Spleen (tissue), 11 donors: ENCODE data around the gene ITGB4. TPM values are rescaled to one million over a fixed set of nuclear protein-coding genes. Genes with fewer than 3 reads are reported as not detected.

ENCODE experiments used
- DNase-seq: peaks from one replicate; pipeline ENCODE4 v3.0.0-alpha.2; 2020
- H3K27ac ChIP-seq, 8 donors: fragments of 200-600 bp; sonication (generic) in 7 of 8; 1 replicate in 4 of 8; 2 replicates in 4 of 8; pipeline versions ENCODE4 v1.5.0 to v1.8.0; 2016 to 2021; ENCODE audit warnings: inconsistent platforms in 4 of 8, mild to moderate bottlenecking in 4 of 8, moderate library complexity in 1 of 8
- H3K27me3 ChIP-seq, 7 donors: fragments of 200-600 bp; sonication (generic) in 6 of 7; replicated peaks in 1 of 7; 1 replicate in 4 of 7; 2 replicates in 3 of 7; pipeline versions ENCODE4 v1.5.0 to v1.8.0; 2016 to 2021; ENCODE audit warnings: inconsistent platforms in 3 of 7, mild to moderate bottlenecking in 1 of 7
- H3K36me3 ChIP-seq, 6 donors: fragments of 200-600 bp; sonication (generic) in 5 of 6; 1 replicate in 4 of 6; 2 replicates in 2 of 6; pipeline versions ENCODE4 v1.5.0 to v1.8.0; 2016 to 2021; ENCODE audit warnings: inconsistent platforms in 2 of 6
- H3K4me1 ChIP-seq, 6 donors: fragments of 200-600 bp; sonication (generic) in 5 of 6; 1 replicate in 3 of 6; 2 replicates in 3 of 6; pipeline versions ENCODE4 v1.5.0 to v1.8.0; 2016 to 2021; ENCODE audit warnings: inconsistent platforms in 3 of 6
- H3K4me3 ChIP-seq, 8 donors: fragments of 200-600 bp; sonication (generic) in 7 of 8; 1 replicate in 4 of 8; 2 replicates in 4 of 8; pipeline versions ENCODE4 v1.5.0 to v1.8.0; 2016 to 2021; ENCODE audit warnings: inconsistent platforms in 4 of 8, mild to moderate bottlenecking in 4 of 8, moderate library complexity in 2 of 8
- H3K9me3 ChIP-seq, 8 donors: fragments of 200-600 bp; sonication (generic) in 7 of 8; 1 replicate in 4 of 8; 2 replicates in 4 of 8; pipeline versions ENCODE4 v1.5.0 to v1.8.0; 2016 to 2021; ENCODE audit warnings: inconsistent platforms in 4 of 8
- CTCF ChIP-seq, 11 experiments: fragments of 200-600 bp in 7 of 11; fragments of 450-650 bp in 4 of 11; sonication (generic) in 4 of 11; IDR thresholded peaks in 8 of 11; conservative IDR thresholded peaks in 3 of 11; 1 replicate in 7 of 11; 2 replicates in 4 of 11; pipeline versions ENCODE4 v1.4.0 to v1.8.0; 2016 to 2021; ENCODE audit warnings: antibody characterized with exemption in 11 of 11, inconsistent platforms in 4 of 11, mild to moderate bottlenecking in 1 of 11
- POLR2A ChIP-seq, 3 donors: fragments of 450-650 bp; IDR thresholded peaks; one replicate each; pipeline ENCODE4 v1.5.1; 2017; ENCODE audit warnings: antibody characterized with exemption in 3 of 3, mild to moderate bottlenecking in 1 of 3
- POLR2AphosphoS5 ChIP-seq, 3 donors: sonication (generic); formaldehyde crosslinking; IDR thresholded peaks; one replicate each; pipeline ENCODE4 v1.5.1; 2017; ENCODE audit warnings: antibody characterized with exemption in 3 of 3
- WGBS, 5 donors: extraction: QIAGEN DNeasy Blood & Tissue Kit in 3 of 5; methylation state at CpG; one replicate each; pipeline versions ENCODE4 v1.1.5 to v1.1.7; 2013 to 2018; 5-methylcytosine and 5-hydroxymethylcytosine counted together
- intact Hi-C: fragments of 100-400 bp; cut with DNase I; formaldehyde crosslinking; loops from one replicate; pipeline ENCODE4 v1.15.0; 2023; ENCODE audit warnings: low total_unique reads
- polyA plus RNA-seq, 3 donors: library from polyadenylated mRNA; stranded (reverse); fragments of 200-250 nt; gene quantifications; one replicate each; pipeline ENCODE4 v1.2.1, GENCODE V29; 2013
- total RNA-seq, 7 donors: library from RNA; depleted of rRNA in 3 of 7; stranded (reverse); fragments of >200 nt in 3 of 7; fragmentation: NEBNext Ultra II Directional in 4 of 7; extraction: Animal tissue kit (Norgen Biotek cat#: 25700) in 4 of 7; gene quantifications; one replicate each; pipeline versions ENCODE4 v1.1.0 to v1.2.1, GENCODE V29; 2016 to 2021
- donor health status: healthy with polysubstance abuse.
- donor health status: DM: no; HTN: no; CAD: no; lungs with moderate emphysema.
- donor health status: DM: no; HTN: no; CAD: no.
- donor health status: Bipolar disorder and iron deficiency.
- donor health status: healthy.
- donor health status: DM: no; HTN: no; CAD: no.
- donor health status: DM: yes; HTN: yes; CAD: no.

Gene ITGB4
- total and polyA plus RNA-seq, 10 donors: 16.6 to 205 (median 82.6) TPM

- intact Hi-C loops: no loop called here
- H3K36me3 ChIP-seq: peaks cover 0 to 63% (median 21%) of the 10 kb centered on the region in 6 donors
- H3K4me1 ChIP-seq: peaks cover 39 to 97% (median 81%) of the 10 kb centered on the region in 6 donors
- H3K4me3 ChIP-seq: peak overlapping the region in 1 of 8 donors; percentile 20
- H3K27ac ChIP-seq: peak overlapping the region; percentile 57 to 85 (median 80)
- no peaks in the 10 kb centered on the region for H3K9me3 ChIP-seq
- DNase-seq: peak; percentile 63
- no peaks in the 10 kb centered on the region for H3K27me3 ChIP-seq
- TF ChIP-seq POLR2A (IDR thresholded peaks at IDR 0.05) (no peak), CTCF (IDR thresholded peaks at IDR 0.05 in 8 of 11, conservative IDR thresholded peaks at IDR 0.05 in 3 of 11) (no peak), POLR2AphosphoS5 (IDR thresholded peaks at IDR 0.05) (peak in 1 of 3 donors; percentile 53)
- 21 to 44% (median 29%) methylated on average over 6 of the region's 6 CpGs for WGBS, 5 donors
Observed at GRCh38 chr17:75689441-75689873, 31.8 kb upstream of the ITGB4 start.

- 57 to 79% (median 66%) methylated on average over 5 of the region's 5 CpGs for WGBS, 5 donors
- peak; percentile 32 for DNase-seq
- peaks cover 38 to 90% (median 65%) of the 10 kb centered on the region in 6 donors for H3K4me1 ChIP-seq
- H3K9me3 ChIP-seq: no peaks in the 10 kb centered on the region
- TF ChIP-seq POLR2A (IDR thresholded peaks at IDR 0.05) (no peak), POLR2AphosphoS5 (IDR thresholded peaks at IDR 0.05) (no peak), CTCF (IDR thresholded peaks at IDR 0.05 in 8 of 11, conservative IDR thresholded peaks at IDR 0.05 in 3 of 11) (no peak)
- peak overlapping the region in 3 of 8 donors; percentile 82 to 85 (median 84) for H3K27ac ChIP-seq
- no peaks in the 10 kb centered on the region for H3K27me3 ChIP-seq
- intact Hi-C loops: no loop called here
- no peak overlapping the region for H3K4me3 ChIP-seq
- peaks cover 0 to 69% (median 37%) of the 10 kb centered on the region in 6 donors for H3K36me3 ChIP-seq
Observed at GRCh38 chr17:75691371-75691791, 29.9 kb upstream of the ITGB4 start.

DNA sequence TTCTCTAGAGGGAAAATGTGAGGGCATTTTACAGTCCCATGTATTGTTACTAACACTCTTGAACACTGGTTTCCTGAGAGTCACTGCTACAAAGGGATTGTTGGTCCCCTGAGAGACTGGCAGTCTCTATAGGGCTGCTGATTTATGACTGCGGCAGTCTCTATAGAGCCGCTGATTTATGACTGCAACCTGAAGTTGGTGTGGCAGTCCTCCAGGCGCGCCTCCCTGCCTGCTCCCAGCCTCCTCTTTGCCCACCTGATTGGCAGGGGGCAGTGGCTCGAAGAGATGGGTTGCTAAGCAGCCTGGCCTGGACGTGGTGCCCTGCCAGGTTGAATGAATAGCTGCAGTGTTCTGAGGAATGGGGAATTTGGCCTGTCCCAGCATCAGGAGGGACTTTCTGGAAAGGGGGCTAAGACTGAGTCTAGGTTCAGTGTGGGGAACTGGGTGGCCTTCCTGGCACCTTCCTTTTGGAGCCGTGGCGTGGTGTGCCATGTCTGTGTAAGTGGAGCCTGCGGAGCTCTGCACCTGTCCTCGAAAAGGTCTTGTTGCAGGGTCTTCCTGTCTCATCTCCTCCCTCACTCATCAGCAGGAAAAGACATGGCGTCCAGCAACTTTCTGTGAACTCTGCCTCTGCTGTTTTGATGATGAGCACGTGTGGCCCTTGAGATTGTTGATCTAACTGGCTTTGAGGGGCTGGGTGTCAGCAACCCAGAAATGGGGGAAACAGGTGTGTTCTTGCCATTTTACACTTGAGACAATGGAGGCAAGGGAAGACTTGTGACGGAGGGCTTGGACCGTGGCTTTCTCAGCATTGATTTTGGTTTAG lies 29.2 kb upstream of the ITGB4 start:
- H3K27ac ChIP-seq: peak overlapping the region in 4 of 8 donors; percentile 48 to 85 (median 83)
- peaks cover 31 to 88% (median 62%) of the 10 kb centered on the region in 6 donors for H3K4me1 ChIP-seq
- DNase-seq: peak; percentile 34
- H3K36me3 ChIP-seq: peaks cover 0 to 75% (median 38%) of the 10 kb centered on the region in 6 donors
- intact Hi-C loops: no loop called here
- 76 to 88% (median 80%) methylated on average over 12 to 14 of the region's 14 CpGs for WGBS, 5 donors
- no peaks in the 10 kb centered on the region for H3K9me3 ChIP-seq
- no peak overlapping the region for H3K4me3 ChIP-seq
- H3K27me3 ChIP-seq: no peaks in the 10 kb centered on the region
- no peak for TF ChIP-seq CTCF (IDR thresholded peaks at IDR 0.05 in 8 of 11, conservative IDR thresholded peaks at IDR 0.05 in 3 of 11)
- TF ChIP-seq POLR2AphosphoS5 (IDR thresholded peaks at IDR 0.05): no peak
- no peak for TF ChIP-seq POLR2A (IDR thresholded peaks at IDR 0.05)

DNA sequence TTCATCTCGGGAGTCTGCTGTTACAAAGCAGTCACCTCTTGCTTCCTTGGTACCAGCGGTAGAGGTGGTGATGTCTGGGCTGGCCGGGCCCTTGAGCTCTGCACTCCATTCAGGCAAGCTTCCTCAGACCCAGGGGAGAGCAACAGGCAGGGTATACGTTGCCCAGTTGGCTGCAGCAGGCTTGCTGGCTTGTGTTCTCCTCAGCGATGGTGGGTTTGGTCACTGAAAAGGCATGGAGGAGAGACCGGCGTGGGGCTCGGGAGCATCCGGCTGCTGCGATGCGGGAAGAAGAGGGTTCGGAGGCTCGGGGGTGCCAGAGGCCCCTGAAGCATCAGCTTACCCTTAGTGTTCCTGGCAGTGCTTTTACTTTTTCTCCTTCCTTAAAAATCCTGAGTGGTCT lies 28.3 kb upstream of the ITGB4 start:
- intact Hi-C loops: no loop called here
- WGBS, 5 donors: 93 to 98% (median 94%) methylated on average over 13 of the region's 13 CpGs
- TF ChIP-seq POLR2A (IDR thresholded peaks at IDR 0.05): no peak
- no peaks in the 10 kb centered on the region for H3K27me3 ChIP-seq
- H3K9me3 ChIP-seq: no peaks in the 10 kb centered on the region
- no peak overlapping the region for H3K4me3 ChIP-seq
- peak overlapping the region in 5 of 8 donors; percentile 48 to 82 (median 64) for H3K27ac ChIP-seq
- peak; percentile 61 for DNase-seq
- peaks cover 0 to 79% (median 45%) of the 10 kb centered on the region in 6 donors for H3K36me3 ChIP-seq
- peaks cover 25 to 88% (median 60%) of the 10 kb centered on the region in 6 donors for H3K4me1 ChIP-seq
